H9 (cell line): ENCODE measurements around the gene ITGA1. TPM values are rescaled to one million over a fixed set of nuclear protein-coding genes. Genes with fewer than 3 reads are reported as not detected.

Source experiments
- DNase-seq: peaks from one replicate; pipeline ENCODE4 v3.0.0-alpha.2; 2017
- H2AFZ ChIP-seq: one replicate; pipeline ENCODE4 v1.6.1; 2013; ENCODE audit warnings: mild to moderate bottlenecking, low read length, control low read depth, moderate library complexity
- H2AK5ac ChIP-seq: 2 replicates; pipeline ENCODE4 v1.6.1; 2013; ENCODE audit warnings: low read length, control low read depth, mixed read lengths; ENCODE audit not compliant: insufficient read length
- H2BK120ac ChIP-seq: one replicate; pipeline ENCODE4 v1.6.1; 2013; ENCODE audit warnings: low read depth, mild to moderate bottlenecking, low read length, control low read depth, inconsistent platforms; ENCODE audit not compliant: poor library complexity, severe bottlenecking
- H2BK12ac ChIP-seq: 2 replicates; pipeline ENCODE4 v1.6.1; 2013; ENCODE audit warnings: low read length, control low read depth, mixed read lengths, low read depth; ENCODE audit not compliant: insufficient read length
- H2BK15ac ChIP-seq: 2 replicates; pipeline ENCODE4 v1.6.1; 2013; ENCODE audit warnings: low read depth, low read length, control low read depth
- H2BK20ac ChIP-seq: one replicate; pipeline ENCODE4 v1.6.1; 2013; ENCODE audit warnings: low read depth, mild to moderate bottlenecking, low read length, control low read depth, inconsistent platforms; ENCODE audit not compliant: poor library complexity, severe bottlenecking
- H2BK5ac ChIP-seq: 2 replicates; pipeline ENCODE4 v1.6.1; 2013; ENCODE audit warnings: low read length, control low read depth, mixed read lengths; ENCODE audit not compliant: insufficient read length
- H3K14ac ChIP-seq: 2 replicates; pipeline ENCODE4 v1.6.1; 2013; ENCODE audit warnings: low read length, control low read depth; ENCODE audit not compliant: insufficient read depth
- H3K18ac ChIP-seq: 2 replicates; pipeline ENCODE4 v1.6.1; 2013; ENCODE audit warnings: low read depth, mild to moderate bottlenecking, mixed read lengths, low read length, control low read depth; ENCODE audit not compliant: insufficient read length
- H3K23ac ChIP-seq: 2 replicates; pipeline ENCODE4 v1.6.1; 2013; ENCODE audit warnings: low read length, control low read depth, mixed read lengths, low read depth; ENCODE audit not compliant: insufficient read length
- H3K23me2 ChIP-seq: 2 replicates; pipeline ENCODE4 v1.6.1; 2013; ENCODE audit warnings: low read depth, mild to moderate bottlenecking, mixed read lengths, low read length, control low read depth; ENCODE audit not compliant: insufficient read length, poor library complexity, severe bottlenecking
- H3K27ac ChIP-seq: 2 replicates; pipeline ENCODE4 v1.5.1; 2013; ENCODE audit warnings: low read length, control low read depth, mixed read lengths, low read depth; ENCODE audit not compliant: insufficient read length
- H3K27me3 ChIP-seq: 2 replicates; pipeline ENCODE4 v1.6.1; 2013; ENCODE audit warnings: low read length, control low read depth, inconsistent platforms; ENCODE audit not compliant: insufficient read depth
- H3K4ac ChIP-seq: 2 replicates; pipeline ENCODE4 v1.6.1; 2013; ENCODE audit warnings: low read depth, mild to moderate bottlenecking, control low read depth, inconsistent platforms, low read length, moderate library complexity
- H3K4me1 ChIP-seq: 2 replicates; pipeline ENCODE4 v1.6.1; 2013; ENCODE audit warnings: low read length, control low read depth, inconsistent platforms; ENCODE audit not compliant: insufficient read depth
- H3K4me2 ChIP-seq: 2 replicates; pipeline ENCODE4 v1.6.1; 2013; ENCODE audit warnings: low read length, control low read depth, mixed read lengths; ENCODE audit not compliant: insufficient read length, insufficient read depth
- H3K56ac ChIP-seq: 2 replicates; pipeline ENCODE4 v1.6.1; 2013; ENCODE audit warnings: low read depth, mild to moderate bottlenecking, mixed read lengths, low read length, control low read depth; ENCODE audit not compliant: insufficient read length
- H3K79me1 ChIP-seq: 2 replicates; pipeline ENCODE4 v1.6.1; 2013; ENCODE audit warnings: low read depth, mild to moderate bottlenecking, moderate library complexity, low read length, control low read depth, inconsistent platforms; ENCODE audit not compliant: insufficient read depth, poor library complexity, severe bottlenecking
- H3K79me2 ChIP-seq: 2 replicates; pipeline ENCODE4 v1.6.1; 2013; ENCODE audit warnings: low read length, control low read depth, inconsistent platforms; ENCODE audit not compliant: insufficient read depth
- H3K9ac ChIP-seq: 2 replicates; pipeline ENCODE4 v1.6.1; 2013; ENCODE audit warnings: low read length, control low read depth, mixed read lengths; ENCODE audit not compliant: insufficient read length; ENCODE audit errors: extremely low read depth
- H3K9me3 ChIP-seq: one replicate; pipeline ENCODE4 v1.6.1; 2013; ENCODE audit warnings: low read depth, low read length, inconsistent platforms; ENCODE audit not compliant: control insufficient read depth
- H3T11ph ChIP-seq: one replicate; pipeline ENCODE4 v1.6.1; 2013; ENCODE audit warnings: mild to moderate bottlenecking, low read length, control low read depth, inconsistent platforms
- H4K20me1 ChIP-seq: one replicate; pipeline ENCODE4 v1.6.1; 2013; ENCODE audit not compliant: control insufficient read depth, insufficient read length, insufficient read depth
- H4K5ac ChIP-seq: 2 replicates; pipeline ENCODE4 v1.6.1; 2013; ENCODE audit warnings: low read depth, mild to moderate bottlenecking, mixed read lengths, low read length, control low read depth; ENCODE audit not compliant: insufficient read length
- H4K8ac ChIP-seq: replicated peaks from 2 replicates; pipeline ENCODE4 v1.6.1; 2013; ENCODE audit warnings: low read length, control low read depth, mixed read lengths, low read depth; ENCODE audit not compliant: insufficient read length
- H4K91ac ChIP-seq: 2 replicates; pipeline ENCODE4 v1.6.1; 2013; ENCODE audit warnings: low read depth, mild to moderate bottlenecking, moderate library complexity, mixed read lengths, low read length, control low read depth; ENCODE audit not compliant: insufficient read length
- H3K27ac Mint-ChIP-seq, 3 experiments: 2 replicates in 2 of 3; 3 replicates in 1 of 3; pipeline ENCODE4 v1.8.0; 2020 to 2021; ENCODE audit warnings: mixed read lengths in 3 of 3, mild to moderate bottlenecking in 1 of 3, moderate library complexity in 1 of 3
- H3K27me3 Mint-ChIP-seq: 2 replicates; pipeline ENCODE4 v1.8.0; 2021; ENCODE audit warnings: low read depth, mild to moderate bottlenecking, moderate library complexity, mixed read lengths
- H3K36me3 Mint-ChIP-seq, 3 experiments: 2 replicates in 2 of 3; 3 replicates in 1 of 3; pipeline ENCODE4 v1.8.0; 2020 to 2021; ENCODE audit warnings: low read depth in 3 of 3, mixed read lengths in 3 of 3; ENCODE audit not compliant: insufficient read depth in 1 of 3
- H3K4me1 Mint-ChIP-seq, 2 experiments: 2 replicates each; pipeline ENCODE4 v1.8.0; 2020; ENCODE audit warnings: mixed read lengths in 2 of 2
- H3K4me3 Mint-ChIP-seq, 2 experiments: 2 replicates in 1 of 2; 3 replicates in 1 of 2; pipeline ENCODE4 v1.8.0; 2020 to 2021; ENCODE audit warnings: mild to moderate bottlenecking in 2 of 2, mixed read lengths in 2 of 2, moderate library complexity in 1 of 2
- H3K9me3 Mint-ChIP-seq, 2 experiments: 2 replicates in 1 of 2; 3 replicates in 1 of 2; pipeline ENCODE4 v1.8.0; 2020; ENCODE audit warnings: mild to moderate bottlenecking in 2 of 2, mixed read lengths in 2 of 2, moderate library complexity in 1 of 2
- CTCF ChIP-seq: fragments of 200-600 bp; sonication (generic); conservative IDR thresholded peaks from 3 replicates; pipeline ENCODE4 v1.8.0; 2021; ENCODE audit warnings: antibody characterized with exemption, mild to moderate bottlenecking
- WGBS: extraction: QIAGEN DNeasy Blood & Tissue Kit; methylation state at CpG from one replicate; pipeline ENCODE4 v1.1.7; 2013; ENCODE audit warnings: missing lambda C conversion rate, low lambda C conversion rate, mixed read lengths; ENCODE audit not compliant: insufficient read length; ENCODE audit errors: extremely low coverage; 5-methylcytosine and 5-hydroxymethylcytosine counted together
- long read RNA-seq: library from polyadenylated mRNA; unstranded; transcript quantifications from one replicate; pipeline ENCODE4 v2.0.0, GENCODE V29; 2020
- total RNA-seq: library from RNA; stranded (reverse); gene quantifications from 2 replicates; pipeline ENCODE4 v1.2.1, GENCODE V29; 2021

The ITGA1 gene
- 2.8 and 3.9 TPM in 2 replicates for total RNA-seq
- long read RNA-seq, full-length matches to known transcripts, result 12 of 15 reads
- long read RNA-seq, partial matches to known transcripts, result 3 of 15 reads
- long read RNA-seq, other reads (novel, unspliced or antisense), result 0 of 15 reads

GRCh38 chr5:52787600-52788504 is at the start of gene ITGA1, which contains the start of gene PELO:
Gene ITGA1, plus strand, starts transcription at chr5:52787916. Its CDS starts 438 bp downstream, at chr5:52788354.
Gene PELO, plus strand, starts transcription at chr5:52787916. Its CDS starts 12,479 bp downstream, at chr5:52800395.
- Mint-ChIP-seq H3K4me1 (peaks cover 17 to 20% of the 10 kb centered on the region in 2 experiments), H3K27ac (peak within 1 kb of the TSS; percentile 89 to 97 (median 92); a peak in 5 of 7 replicates), H3K4me3 (peak within 1 kb of the TSS; percentile 86 to 92), H3K36me3 (no peaks in the 10 kb centered on the region), H3K9me3 (peaks cover 0 to 2% of the 10 kb centered on the region in 2 experiments; a peak in 1 of 5 replicates), H3K27me3 (peaks cover 13% of the 10 kb centered on the region)
- no peak within 1 kb of the TSS for H2BK120ac ChIP-seq
- H4K20me1 ChIP-seq, result no peaks in the 10 kb centered on the region
- no peak within 1 kb of the TSS for H3K27ac ChIP-seq
- H3K79me2 ChIP-seq, result no peaks in the 10 kb centered on the region
- H3K23me2 ChIP-seq, result peaks cover 8% of the 10 kb centered on the region
- no peak within 1 kb of the TSS for H2AK5ac ChIP-seq
- no peak within 1 kb of the TSS for H2BK5ac ChIP-seq
- no peak within 1 kb of the TSS for H3K56ac ChIP-seq
- H4K8ac ChIP-seq, result no peak within 1 kb of the TSS
- no peak within 1 kb of the TSS for H4K91ac ChIP-seq
- peak; percentile 53; the same call in 2 of the 3 replicates for TF ChIP-seq CTCF
- no peak within 1 kb of the TSS for H2BK20ac ChIP-seq
- H3T11ph ChIP-seq, result no peak within 1 kb of the TSS
- H4K5ac ChIP-seq, result no peak within 1 kb of the TSS
- H3K79me1 ChIP-seq, result no peaks in the 10 kb centered on the region
- H2AFZ ChIP-seq, result peak within 1 kb of the TSS; percentile 81
- no CpG with 5 or more reads among the region's 61 CpGs for WGBS
- no peak within 1 kb of the TSS for H2BK15ac ChIP-seq
- H3K18ac ChIP-seq, result no peak within 1 kb of the TSS
- H3K27me3 ChIP-seq, result no peaks in the 10 kb centered on the region
- peak within 1 kb of the TSS; percentile 52 for H3K9ac ChIP-seq
- peak within 1 kb of the TSS; percentile 71; the same call in 1 of the 2 replicates for H3K14ac ChIP-seq
- peak within 1 kb of the TSS; percentile 86 for H3K4me2 ChIP-seq
- H3K4ac ChIP-seq, result no peak within 1 kb of the TSS
- H3K9me3 ChIP-seq, result no peaks in the 10 kb centered on the region
- H2BK12ac ChIP-seq, result no peak within 1 kb of the TSS
- H3K4me1 ChIP-seq, result no peaks in the 10 kb centered on the region
- peak; percentile 84 for DNase-seq
- no peak within 1 kb of the TSS for H3K23ac ChIP-seq
